GM12878 (cell line): ENCODE data around the gene ELFN2.

ENCODE experiments used
- BHLHE40 ChIP-seq, 2 experiments: fragments of 450-650 bp in 1 of 2; IDR thresholded peaks; 2 replicates each; pipeline ENCODE4 v1.6.1; 2011 to 2017; ENCODE audit warnings: low read depth in 2 of 2, borderline replicate concordance in 1 of 2, improper control_type of control experiment in 1 of 2, low read length in 1 of 2, mild to moderate bottlenecking in 1 of 2
- FOXK2 ChIP-seq: fragments of 450-650 bp; IDR thresholded peaks from 2 replicates; pipeline ENCODE4 v1.6.1; 2017; ENCODE audit warnings: mild to moderate bottlenecking, moderate library complexity
- NBN ChIP-seq: fragments of 450-650 bp; IDR thresholded peaks from 2 replicates; pipeline ENCODE4 v1.6.1; 2016
- RAD21 ChIP-seq: IDR thresholded peaks from 2 replicates; pipeline ENCODE4 v1.6.1; 2011; ENCODE audit warnings: mild to moderate bottlenecking, low read depth, low read length, moderate library complexity; ENCODE audit not compliant: insufficient read depth
- SIX5 ChIP-seq: IDR thresholded peaks from 2 replicates; pipeline ENCODE4 v1.6.1; 2011; ENCODE audit warnings: mild to moderate bottlenecking, low read depth, low read length, moderate library complexity; ENCODE audit not compliant: severe bottlenecking
- SP1 ChIP-seq: IDR thresholded peaks from one replicate; pipeline ENCODE4 v1.6.1; 2011; ENCODE audit warnings: low read depth, low read length
- TF ChIP-seq, protein P1 (sequence below): IDR thresholded peaks from 2 replicates; pipeline ENCODE4 v1.6.1; 2012; ENCODE audit warnings: low read depth, low read length, improper control_type of control experiment
- TF ChIP-seq, protein P2 (sequence below): fragments of 450-650 bp; formaldehyde crosslinking; IDR thresholded peaks from 2 replicates; pipeline ENCODE4 v1.5.0; 2022; ENCODE audit warnings: mild to moderate bottlenecking, missing genetic modification characterization

DNA sequence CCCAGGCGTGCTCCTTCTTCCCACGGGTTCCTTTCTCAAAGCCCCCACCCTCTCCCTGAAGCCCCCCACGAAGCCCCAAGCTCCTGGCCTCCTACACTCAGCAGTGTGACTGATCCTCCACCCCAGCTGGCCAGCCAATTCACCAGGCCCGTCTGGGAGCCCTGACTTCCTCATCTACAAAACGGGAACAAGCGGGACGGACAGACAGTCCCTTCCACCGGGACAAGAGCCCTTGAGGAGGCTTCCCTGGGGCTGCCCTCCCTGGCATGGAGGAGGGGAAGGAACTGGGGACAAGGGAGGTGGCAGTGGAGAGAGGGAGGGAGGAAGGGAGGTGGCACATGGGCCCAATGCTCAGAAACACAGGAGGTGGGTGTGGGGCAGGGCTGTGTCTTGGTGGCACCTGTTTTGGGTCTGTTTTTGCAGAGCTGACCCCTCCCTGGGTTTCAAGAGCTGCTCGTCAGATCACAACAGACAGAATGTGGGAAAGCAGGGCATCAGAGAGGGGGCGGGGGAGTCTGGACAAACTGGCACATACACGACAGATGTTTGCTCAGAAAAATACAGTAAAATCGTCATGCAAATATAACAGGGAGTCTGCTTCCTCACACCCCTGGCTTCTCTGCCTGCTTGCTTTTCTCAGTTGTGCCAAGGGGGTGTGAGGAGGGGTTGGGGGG is 56.8 kb downstream of the ELFN2 start:
- TF ChIP-seq SP1 (no peak), RAD21 (no peak), BHLHE40 (IDR thresholded peaks at IDR 0.05; ENCODE audit: borderline replicate concordance in 1 of 2, low read depth in 2 of 2, low read length in 1 of 2) (no peak), NBN (no peak), FOXK2 (no peak), SIX5 (no peak)
- TF ChIP-seq, protein P1, sequence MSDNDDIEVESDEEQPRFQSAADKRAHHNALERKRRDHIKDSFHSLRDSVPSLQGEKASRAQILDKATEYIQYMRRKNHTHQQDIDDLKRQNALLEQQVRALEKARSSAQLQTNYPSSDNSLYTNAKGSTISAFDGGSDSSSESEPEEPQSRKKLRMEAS = no peak
- TF ChIP-seq, protein P2, sequence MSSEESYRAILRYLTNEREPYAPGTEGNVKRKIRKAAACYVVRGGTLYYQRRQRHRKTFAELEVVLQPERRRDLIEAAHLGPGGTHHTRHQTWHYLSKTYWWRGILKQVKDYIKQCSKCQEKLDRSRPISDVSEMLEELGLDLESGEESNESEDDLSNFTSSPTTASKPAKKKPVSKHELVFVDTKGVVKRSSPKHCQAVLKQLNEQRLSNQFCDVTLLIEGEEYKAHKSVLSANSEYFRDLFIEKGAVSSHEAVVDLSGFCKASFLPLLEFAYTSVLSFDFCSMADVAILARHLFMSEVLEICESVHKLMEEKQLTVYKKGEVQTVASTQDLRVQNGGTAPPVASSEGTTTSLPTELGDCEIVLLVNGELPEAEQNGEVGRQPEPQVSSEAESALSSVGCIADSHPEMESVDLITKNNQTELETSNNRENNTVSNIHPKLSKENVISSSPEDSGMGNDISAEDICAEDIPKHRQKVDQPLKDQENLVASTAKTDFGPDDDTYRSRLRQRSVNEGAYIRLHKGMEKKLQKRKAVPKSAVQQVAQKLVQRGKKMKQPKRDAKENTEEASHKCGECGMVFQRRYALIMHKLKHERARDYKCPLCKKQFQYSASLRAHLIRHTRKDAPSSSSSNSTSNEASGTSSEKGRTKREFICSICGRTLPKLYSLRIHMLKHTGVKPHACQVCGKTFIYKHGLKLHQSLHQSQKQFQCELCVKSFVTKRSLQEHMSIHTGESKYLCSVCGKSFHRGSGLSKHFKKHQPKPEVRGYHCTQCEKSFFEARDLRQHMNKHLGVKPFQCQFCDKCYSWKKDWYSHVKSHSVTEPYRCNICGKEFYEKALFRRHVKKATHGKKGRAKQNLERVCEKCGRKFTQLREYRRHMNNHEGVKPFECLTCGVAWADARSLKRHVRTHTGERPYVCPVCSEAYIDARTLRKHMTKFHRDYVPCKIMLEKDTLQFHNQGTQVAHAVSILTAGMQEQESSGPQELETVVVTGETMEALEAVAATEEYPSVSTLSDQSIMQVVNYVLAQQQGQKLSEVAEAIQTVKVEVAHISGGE (CRISPR knock-in tag) = no peak
